Left renal pelvis (tissue), 4 donors: Measurements from ENCODE around the gene LACC1. TPM values are rescaled to one million over a fixed set of nuclear protein-coding genes. Genes with fewer than 3 reads are reported as not detected.

ENCODE experiments used
- DNase-seq, 4 donors: peaks; one replicate each; pipeline ENCODE4 v3.0.0-alpha.2; 2013; ENCODE audit warnings: low read depth in 4 of 4, low spot score in 3 of 4
- polyA plus RNA-seq, 4 donors: library from polyadenylated mRNA; unstranded; fragments of 120-200 nt; gene quantifications; one replicate each; pipeline ENCODE4 v1.2.1, GENCODE V29; 2013; ENCODE audit not compliant: insufficient read length in 4 of 4

LACC1 gene
- polyA plus RNA-seq, 4 donors, result 2.6 to 5.3 (median 4.4) TPM

- no peak for DNase-seq
These were observed 58.7 kb downstream of the LACC1 start for GRCh38 chr13:43938449-43938848.

- DNase-seq, result no peak
These were observed 59.4 kb downstream of the LACC1 start for GRCh38 chr13:43939086-43939485.

GRCh38 chr13:43942286-43942685 lies 62.6 kb downstream of the LACC1 start:
- DNase-seq, result no peak

Other genes starting within 250 kb of the LACC1 start
- 10 to 100 TPM in 3 of 4 donors, 1 to 10 TPM in 1; 8.4 to 29.7 (median 12.3) TPM for gene ENOX1, start 92.9 kb upstream of the LACC1 start, polyA plus RNA-seq
- 10 to 100 TPM in 2 of 4 donors, 1 to 10 TPM in 2; 5.8 to 12.6 (median 10.3) TPM for gene CCDC122, start 164 bp upstream of the LACC1 start, polyA plus RNA-seq